GM12892 (cell line): Measurements from ENCODE around the gene SLC9A5.

Source experiments
- POLR2A ChIP-seq: IDR thresholded peaks from 2 replicates; pipeline ENCODE4 v1.6.1; 2011; ENCODE audit warnings: low read depth, low read length, control low read depth
- POLR2AphosphoS5 ChIP-seq: IDR thresholded peaks from 2 replicates; pipeline ENCODE4 v1.6.1; 2011; ENCODE audit warnings: low read depth, low read length, control low read depth

DNA sequence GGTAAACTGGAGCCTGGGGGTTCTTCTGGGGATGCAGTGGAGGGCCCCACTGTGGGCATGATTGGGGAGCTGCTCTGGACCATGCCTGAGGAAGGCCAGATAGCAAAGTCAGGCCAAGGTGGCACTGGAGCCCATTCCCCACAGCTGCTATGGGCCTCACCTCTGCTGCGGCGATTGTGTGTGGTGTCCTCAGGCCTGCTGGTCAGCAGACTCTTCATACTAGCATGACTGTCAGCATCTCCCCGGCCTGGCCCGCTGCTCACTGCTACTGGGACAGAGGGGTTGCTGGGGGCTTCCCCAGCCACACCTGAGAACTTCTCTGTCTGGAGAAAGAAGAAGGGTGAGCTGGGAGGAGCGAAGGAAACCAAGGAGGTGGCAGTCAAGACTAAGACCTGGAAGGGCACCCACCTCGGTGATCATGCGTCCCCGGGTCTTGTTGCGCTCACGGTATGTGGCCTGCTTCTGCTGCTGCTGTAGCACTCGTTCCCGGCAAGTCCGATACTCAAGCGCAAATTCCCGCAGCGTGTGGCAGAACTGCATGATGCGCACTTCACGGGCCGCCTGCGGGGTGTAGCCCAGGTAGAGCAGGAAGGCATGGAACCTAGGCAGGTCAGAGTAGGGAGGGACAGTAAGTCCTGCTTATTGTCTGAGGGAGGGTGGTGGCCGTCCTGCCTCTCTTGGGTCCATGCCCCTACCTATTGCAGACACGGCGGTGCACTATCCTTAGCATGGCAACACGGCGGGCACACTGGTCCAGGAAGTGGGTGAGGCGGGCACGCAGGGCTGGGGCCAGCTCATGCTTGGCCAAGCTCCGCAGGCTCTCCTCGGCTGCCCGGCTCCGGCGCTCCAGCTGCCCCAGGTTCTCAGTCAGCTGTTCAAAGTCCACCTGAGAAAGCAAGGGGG, 18.6 kb upstream of the SLC9A5 start:
- peak; percentile 35; the same call in 1 of the 2 replicates for TF ChIP-seq POLR2A
- peak; percentile 65; the same call in 1 of the 2 replicates for TF ChIP-seq POLR2AphosphoS5
